Nephron (organoid): ENCODE measurements around the gene MYO18B.

ENCODE experiments used
- H3K27ac Mint-ChIP-seq, 3 experiments: 2 replicates each; pipeline ENCODE4 v1.8.0; 2020; ENCODE audit warnings: mixed read lengths in 3 of 3, mild to moderate bottlenecking in 2 of 3, moderate library complexity in 1 of 3
- H3K27me3 Mint-ChIP-seq: 2 replicates; pipeline ENCODE4 v1.8.0; 2021; ENCODE audit warnings: low read depth, mild to moderate bottlenecking, moderate library complexity, mixed read lengths
- H3K36me3 Mint-ChIP-seq: 2 replicates; pipeline ENCODE4 v1.8.0; 2020; ENCODE audit warnings: low read depth, mixed read lengths
- H3K4me1 Mint-ChIP-seq: 2 replicates; pipeline ENCODE4 v1.8.0; 2020; ENCODE audit warnings: mixed read lengths
- H3K4me3 Mint-ChIP-seq, 3 experiments: 2 replicates each; pipeline ENCODE4 v1.8.0; 2020; ENCODE audit warnings: mild to moderate bottlenecking in 3 of 3, mixed read lengths in 3 of 3, moderate library complexity in 2 of 3
- H3K9me3 Mint-ChIP-seq: 2 replicates; pipeline ENCODE4 v1.8.0; 2020; ENCODE audit warnings: mixed read lengths
- CTCF ChIP-seq, 3 experiments: fragments of 200-600 bp; sonication (generic); IDR thresholded peaks; one replicate each; pipeline ENCODE4 v1.5.0; 2021; ENCODE audit warnings: antibody characterized with exemption in 3 of 3; ENCODE audit not compliant: unreplicated experiment in 3 of 3

Gene MYO18B

GRCh38 chr22:26035523-26035922 lies 293.5 kb downstream of the MYO18B start:
- no peak for TF ChIP-seq CTCF (IDR thresholded peaks at IDR 0.05; ENCODE audit: unreplicated experiment in 3 of 3)
- Mint-ChIP-seq H3K9me3 (peaks cover 7% of the 10 kb centered on the region), H3K36me3 (no peaks in the 10 kb centered on the region), H3K27me3 (peaks cover 3% of the 10 kb centered on the region), H3K27ac (no peak overlapping the region), H3K4me3 (no peak overlapping the region), H3K4me1 (no peaks in the 10 kb centered on the region)

- H3K27me3 Mint-ChIP-seq = peaks cover 3% of the 10 kb centered on the region
- TF ChIP-seq CTCF (IDR thresholded peaks at IDR 0.05; ENCODE audit: unreplicated experiment in 3 of 3) = no peak
- peaks cover 7% of the 10 kb centered on the region for H3K9me3 Mint-ChIP-seq
- no peak overlapping the region for H3K4me3 Mint-ChIP-seq
- no peak overlapping the region for H3K27ac Mint-ChIP-seq
- no peaks in the 10 kb centered on the region for H3K4me1 Mint-ChIP-seq
- no peaks in the 10 kb centered on the region for H3K36me3 Mint-ChIP-seq
Measured at GRCh38 chr22:26038365-26038764, 296.4 kb downstream of the MYO18B start.

GRCh38 chr22:26041931-26042330 lies 299.9 kb downstream of the MYO18B start:
- Mint-ChIP-seq H3K36me3 (no peaks in the 10 kb centered on the region), H3K9me3 (no peaks in the 10 kb centered on the region), H3K4me3 (no peak overlapping the region), H3K27ac (no peak overlapping the region), H3K27me3 (no peaks in the 10 kb centered on the region), H3K4me1 (peaks cover 5% of the 10 kb centered on the region)
- TF ChIP-seq CTCF (IDR thresholded peaks at IDR 0.05; ENCODE audit: unreplicated experiment in 3 of 3) = no peak

- Mint-ChIP-seq H3K27ac (no peak overlapping the region), H3K27me3 (no peaks in the 10 kb centered on the region), H3K4me3 (no peak overlapping the region), H3K36me3 (no peaks in the 10 kb centered on the region), H3K9me3 (no peaks in the 10 kb centered on the region), H3K4me1 (peaks cover 5% of the 10 kb centered on the region)
- TF ChIP-seq CTCF (IDR thresholded peaks at IDR 0.05; ENCODE audit: unreplicated experiment in 3 of 3) = no peak
Measured at GRCh38 chr22:26043031-26043430, 301.0 kb downstream of the MYO18B start.

- Mint-ChIP-seq H3K36me3 (no peaks in the 10 kb centered on the region), H3K4me3 (no peak overlapping the region), H3K27ac (no peak overlapping the region), H3K9me3 (no peaks in the 10 kb centered on the region), H3K27me3 (peaks cover under 1% of the 10 kb centered on the region), H3K4me1 (peaks cover 5% of the 10 kb centered on the region)
- no peak for TF ChIP-seq CTCF (IDR thresholded peaks at IDR 0.05; ENCODE audit: unreplicated experiment in 3 of 3)
Measured at GRCh38 chr22:26045051-26045450, 303.1 kb downstream of the MYO18B start.

- Mint-ChIP-seq H3K9me3 (no peaks in the 10 kb centered on the region), H3K27ac (no peak overlapping the region), H3K4me3 (no peak overlapping the region), H3K4me1 (peaks cover 5% of the 10 kb centered on the region), H3K27me3 (peaks cover 9% of the 10 kb centered on the region), H3K36me3 (no peaks in the 10 kb centered on the region)
- TF ChIP-seq CTCF (IDR thresholded peaks at IDR 0.05; ENCODE audit: unreplicated experiment in 3 of 3) = no peak
Measured at GRCh38 chr22:26045860-26046259, 303.9 kb downstream of the MYO18B start.
